Right cardiac atrium (tissue), 5 donors: ENCODE measurements around the gene PIAS1. TPM values are rescaled to one million over a fixed set of nuclear protein-coding genes. Genes with fewer than 3 reads are reported as not detected.

Source experiments
- ATAC-seq, 2 donors: fragments of 200-7000 bp; cut with Tn5 transposase; one replicate each; pipeline versions ENCODE4 v1.8.0 to v1.9.1; 2020; ENCODE audit warnings: moderate library complexity in 2 of 2, mild to moderate bottlenecking in 1 of 2
- DNase-seq, 3 donors: peaks; one replicate each; pipeline ENCODE4 v3.0.0-alpha.2; 2020
- H3K27ac ChIP-seq: one replicate; pipeline ENCODE4 v1.5.1; 2013; ENCODE audit warnings: mild to moderate bottlenecking, low read length, control low read depth, moderate library complexity
- H3K27me3 ChIP-seq: one replicate; pipeline ENCODE4 v1.6.1; 2013; ENCODE audit not compliant: control insufficient read depth, insufficient read depth
- H3K4me1 ChIP-seq: one replicate; pipeline ENCODE4 v1.6.1; 2013; ENCODE audit warnings: low read length; ENCODE audit not compliant: control insufficient read depth, insufficient read depth
- H3K4me3 ChIP-seq: one replicate; pipeline ENCODE4 v1.5.1; 2013; ENCODE audit warnings: low read length, control low read depth
- H3K9me3 ChIP-seq: one replicate; pipeline ENCODE4 v1.6.1; 2013; ENCODE audit warnings: low read length; ENCODE audit not compliant: control insufficient read depth
- WGBS: extraction: QIAGEN DNeasy Blood & Tissue Kit; methylation state at CpG from one replicate; pipeline ENCODE4 v1.1.7; 2013; 5-methylcytosine and 5-hydroxymethylcytosine counted together
- intact Hi-C, 4 donors: fragments of 100-400 bp; cut with DNase I; formaldehyde crosslinking; loops; one replicate each; pipeline versions ENCODE4 v1.11.0 to v1.14.0; 2022 to 2023
- polyA plus RNA-seq: library from polyadenylated mRNA; stranded (reverse); fragments of 200-250 nt; gene quantifications from one replicate; pipeline ENCODE4 v1.2.3, GENCODE V29; 2013
- total RNA-seq, 4 donors: library from RNA; stranded (reverse); fragmentation: NEBNext Ultra II Directional; extraction: Animal tissue kit (Norgen Biotek cat#: 25700); gene quantifications; one replicate each; pipeline ENCODE4 v1.2.1, GENCODE V29; 2021
- donor health status: healthy with polysubstance abuse.
- donor health status: DM: no; HTN: yes; CAD: no.
- donor health status: DM: no; HTN: no; CAD: no.
- donor health status: DM: no; HTN: yes; CAD: no; lungs with severe emphysema.
- donor health status: DM: yes; HTN: yes; CAD: no.

Gene PIAS1
- total and polyA plus RNA-seq, 5 donors, result 8.7 to 38.2 (median 34.7) TPM

GRCh38 chr15:68183616-68184315 lies 129.7 kb downstream of the PIAS1 start:
- H3K4me3 ChIP-seq, result no peak overlapping the region
- intact Hi-C loops, result no loop called here
- H3K9me3 ChIP-seq, result no peaks in the 10 kb centered on the region
- no peak overlapping the region for H3K27ac ChIP-seq
- WGBS, result 91% methylated on average over 5 of the region's 5 CpGs
- ATAC-seq, result no peak
- no peaks in the 10 kb centered on the region for H3K27me3 ChIP-seq
- DNase-seq, result no peak
- H3K4me1 ChIP-seq, result peaks cover 2% of the 10 kb centered on the region

GRCh38 chr15:68184616-68185480 lies 130.7 kb downstream of the PIAS1 start:
- intact Hi-C loops, result no loop called here
- DNase-seq (no peak), ATAC-seq (no peak)
- H3K9me3 ChIP-seq, result no peaks in the 10 kb centered on the region
- H3K27ac ChIP-seq, result no peak overlapping the region
- no peaks in the 10 kb centered on the region for H3K27me3 ChIP-seq
- WGBS, result 87% methylated on average over 5 of the region's 5 CpGs
- peaks cover 2% of the 10 kb centered on the region for H3K4me1 ChIP-seq
- H3K4me3 ChIP-seq, result no peak overlapping the region

GRCh38 chr15:68186671-68187397 lies 132.7 kb downstream of the PIAS1 start:
- H3K4me3 ChIP-seq, result no peak overlapping the region
- intact Hi-C loops, result no loop called here
- H3K4me1 ChIP-seq, result peaks cover 2% of the 10 kb centered on the region
- WGBS, result 76% methylated on average over 5 of the region's 5 CpGs
- ATAC-seq (peak; percentile 80 to 87), DNase-seq (peak in 1 of 3 donors; percentile 65)
- no peaks in the 10 kb centered on the region for H3K27me3 ChIP-seq
- H3K27ac ChIP-seq, result no peak overlapping the region
- no peaks in the 10 kb centered on the region for H3K9me3 ChIP-seq

- Histone ChIP-seq H3K4me1 (peaks cover 2% of the 10 kb centered on the region), H3K4me3 (no peak overlapping the region), H3K27ac (peak overlapping the region; percentile 37), H3K27me3 (no peaks in the 10 kb centered on the region), H3K9me3 (no peaks in the 10 kb centered on the region)
- DNase-seq (peak; percentile 50 to 72 (median 72)), ATAC-seq (peak; percentile 93)
- intact Hi-C loops, result no loop called here
- 19% methylated on average over 9 of the region's 9 CpGs for WGBS
Observed at GRCh38 chr15:68187559-68187958, 133.4 kb downstream of the PIAS1 start.

GRCh38 chr15:68188647-68189046 lies 134.5 kb downstream of the PIAS1 start:
- intact Hi-C loops, result no loop called here
- no peak for DNase-seq
- WGBS, result 73% methylated on average over 2 of the region's 2 CpGs
- ATAC-seq, result no peak
- no peaks in the 10 kb centered on the region for H3K9me3 ChIP-seq
- H3K4me1 ChIP-seq, result peaks cover 6% of the 10 kb centered on the region
- H3K4me3 ChIP-seq, result no peak overlapping the region
- no peak overlapping the region for H3K27ac ChIP-seq
- no peaks in the 10 kb centered on the region for H3K27me3 ChIP-seq

- Histone ChIP-seq H3K9me3 (no peaks in the 10 kb centered on the region), H3K27ac (no peak overlapping the region), H3K4me1 (peaks cover 6% of the 10 kb centered on the region), H3K27me3 (no peaks in the 10 kb centered on the region), H3K4me3 (no peak overlapping the region)
- ATAC-seq (no peak), DNase-seq (no peak)
- 95% methylated on average over 4 of the region's 4 CpGs for WGBS
- intact Hi-C loops, result no loop called here
Observed at GRCh38 chr15:68190048-68190447, 135.9 kb downstream of the PIAS1 start.

GRCh38 chr15:68191555-68191954 lies 137.4 kb downstream of the PIAS1 start:
- Histone ChIP-seq H3K9me3 (no peaks in the 10 kb centered on the region), H3K4me3 (no peak overlapping the region), H3K27me3 (no peaks in the 10 kb centered on the region), H3K27ac (no peak overlapping the region), H3K4me1 (peaks cover 6% of the 10 kb centered on the region)
- ATAC-seq, result no peak
- no peak for DNase-seq
- WGBS, result 67% methylated on average over 3 of the region's 3 CpGs
- intact Hi-C loops, result no loop called here

GRCh38 chr15:68192117-68192516 lies 138.0 kb downstream of the PIAS1 start:
- 92% methylated on average over 4 of the region's 4 CpGs for WGBS
- intact Hi-C loops, result no loop called here

GRCh38 chr15:68192804-68193486 lies 138.8 kb downstream of the PIAS1 start:
- WGBS, result 75% methylated on average over 5 of the region's 5 CpGs
- Histone ChIP-seq H3K27me3 (no peaks in the 10 kb centered on the region), H3K27ac (no peak overlapping the region), H3K4me1 (peaks cover 4% of the 10 kb centered on the region), H3K9me3 (no peaks in the 10 kb centered on the region), H3K4me3 (no peak overlapping the region)
- ATAC-seq (peak; percentile 67 to 75), DNase-seq (no peak)
- intact Hi-C loops, result no loop called here

More at GRCh38 chr15:68192117-68192516, 138.0 kb downstream of the PIAS1 start:
- Histone ChIP-seq H3K4me1 (peaks cover 4% of the 10 kb centered on the region), H3K4me3 (no peak overlapping the region), H3K27ac (no peak overlapping the region), H3K27me3 (no peaks in the 10 kb centered on the region), H3K9me3 (no peaks in the 10 kb centered on the region)
- no peak for ATAC-seq
- DNase-seq, result no peak

GRCh38 chr15:68195336-68196112 lies 141.4 kb downstream of the PIAS1 start:
- Histone ChIP-seq H3K27ac (no peak overlapping the region), H3K4me1 (peaks cover 6% of the 10 kb centered on the region), H3K9me3 (no peaks in the 10 kb centered on the region), H3K27me3 (no peaks in the 10 kb centered on the region), H3K4me3 (no peak overlapping the region)
- intact Hi-C loops, result no loop called here
- 91% methylated on average over 8 of the region's 8 CpGs for WGBS
- DNase-seq (no peak), ATAC-seq (no peak)
